HG02623 (cell line): Measurements from ENCODE around the gene IL2RA.
"Not testable (repeated sequence)": the region's sequence is repeated elsewhere in the genome, so short reads cannot be mapped to it uniquely, and the experiment has no call there.

Experiments used
- ATAC-seq: cut with Tn5 transposase; IDR thresholded peaks from one replicate; pipeline ENCODE4 v1.9.1; 2021; ENCODE audit warnings: moderate library complexity; ENCODE audit not compliant: unreplicated experiment

The IL2RA gene

DNA sequence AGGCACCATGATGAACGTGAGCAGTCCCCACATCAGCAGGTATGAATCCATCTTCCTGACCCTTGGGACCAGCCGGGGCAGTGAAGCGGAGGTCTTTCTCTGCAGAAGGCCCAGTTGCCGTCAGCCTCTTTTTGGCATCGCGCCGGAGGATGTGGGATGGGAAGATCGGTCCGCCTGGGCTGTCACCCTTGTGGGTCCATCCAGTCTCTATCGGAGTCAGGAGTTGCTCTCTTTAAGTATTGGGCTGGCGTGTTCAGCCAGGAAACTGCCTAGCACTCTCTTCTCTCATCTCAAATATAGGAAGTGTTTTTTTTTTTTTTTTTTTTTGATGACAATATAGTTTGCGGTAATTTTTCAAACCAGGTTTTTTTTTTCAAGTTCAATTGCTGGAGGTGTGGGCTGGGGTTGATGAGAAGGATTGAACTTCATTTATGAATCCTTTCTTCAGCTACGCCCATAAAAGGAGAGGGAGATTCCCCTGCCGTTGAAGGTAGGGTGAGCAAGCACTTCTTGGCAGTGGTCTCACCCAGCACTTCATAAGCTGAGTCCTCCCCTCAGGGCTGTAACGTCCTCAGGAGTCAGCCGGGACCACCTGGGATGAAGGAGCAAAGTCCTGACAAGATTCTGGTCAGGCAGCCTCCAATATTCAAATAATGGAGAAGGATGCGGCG lies at the start of gene IL2RA:
IL2RA (minus strand) TSS at position 267 of the 671 bp plus-strand sequence; CDS start at position 51, 216 bp downstream.
- no peak for ATAC-seq

DNA sequence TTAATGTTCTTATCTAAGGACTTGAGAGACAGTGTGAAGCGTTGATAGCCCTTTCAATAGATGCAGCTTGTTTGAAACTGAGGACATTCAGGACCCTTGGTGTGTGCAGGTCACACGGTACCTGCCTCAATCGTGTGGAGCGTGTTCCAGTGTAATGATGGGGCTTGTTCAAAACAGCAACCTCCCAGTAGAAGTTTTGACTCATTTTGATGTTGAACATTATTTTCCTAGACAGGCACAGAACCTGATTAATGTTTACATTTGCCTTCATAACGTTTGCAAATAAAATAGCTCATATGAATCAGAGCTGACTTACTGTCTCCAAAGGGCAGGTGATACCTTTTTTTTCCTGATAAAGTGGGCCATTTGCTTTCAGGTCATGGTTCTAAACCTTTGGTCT lies 48.0 kb upstream of the IL2RA start:
- no peak for ATAC-seq

GRCh38 chr10:6109444-6109775 lies 47.2 kb upstream of the IL2RA start:
- no peak for ATAC-seq

GRCh38 chr10:6108631-6109443 lies 46.7 kb upstream of the IL2RA start:
- no peak for ATAC-seq

DNA sequence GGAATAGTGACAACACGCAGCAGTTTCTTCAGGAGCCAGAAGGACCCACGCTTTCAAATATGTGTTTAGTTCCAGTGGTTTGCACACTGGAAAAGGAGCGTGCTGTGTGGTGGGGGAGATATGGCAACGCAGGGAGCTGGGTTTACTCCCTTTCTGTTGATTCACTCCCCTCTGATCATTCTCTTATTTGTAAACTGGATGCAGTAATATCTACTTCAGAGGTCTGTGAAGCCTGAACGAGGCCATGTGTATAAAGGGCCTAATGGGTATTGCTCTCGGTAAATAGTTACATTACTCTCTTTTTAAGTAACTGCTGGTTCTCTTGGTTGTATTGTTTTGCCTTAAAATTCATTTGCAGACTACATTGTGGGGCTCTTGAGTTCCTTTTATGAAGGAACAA lies 45.9 kb upstream of the IL2RA start:
- no peak for ATAC-seq

DNA sequence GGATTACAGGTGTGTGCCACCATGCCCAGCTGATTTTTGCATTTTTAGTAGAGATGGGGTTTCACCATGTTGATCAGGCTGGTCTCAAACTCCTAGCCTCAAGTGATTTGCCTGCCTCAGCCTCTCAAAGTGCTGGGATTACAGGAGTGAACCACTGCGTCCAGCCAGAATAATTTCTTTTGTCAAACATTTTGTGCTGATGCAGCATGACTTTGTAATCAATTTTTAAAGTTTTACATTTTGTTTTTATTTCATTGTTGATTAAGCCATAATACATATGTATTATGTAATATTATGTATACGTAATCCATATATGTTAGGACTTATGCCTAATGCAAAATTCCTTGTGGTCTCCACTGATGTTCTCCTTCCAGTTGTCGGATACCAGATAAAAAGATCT lies 45.4 kb upstream of the IL2RA start:
- ATAC-seq, result not testable (repeated sequence)

DNA sequence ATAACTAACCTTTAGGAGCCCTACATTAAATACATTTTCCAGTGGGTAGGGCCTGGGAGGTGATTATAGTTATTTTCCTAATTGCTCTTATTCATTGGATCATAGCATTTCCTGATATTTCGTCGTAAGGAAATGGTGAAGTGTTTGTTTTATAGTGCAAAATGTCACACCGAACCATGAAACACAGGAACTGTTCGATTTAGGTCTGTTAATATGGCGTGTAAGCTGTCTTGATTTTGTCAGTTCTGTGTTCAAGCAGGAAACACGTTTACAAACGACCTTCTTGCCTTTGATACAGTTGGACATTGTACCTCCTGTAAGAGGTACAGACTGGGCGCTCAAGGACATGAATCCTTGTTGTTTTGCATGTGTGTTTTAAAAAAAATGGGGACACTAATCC lies 41.4 kb upstream of the IL2RA start:
- no peak for ATAC-seq

- ATAC-seq, result no peak
These were observed 40.0 kb upstream of the IL2RA start for GRCh38 chr10:6102128-6102527.

DNA sequence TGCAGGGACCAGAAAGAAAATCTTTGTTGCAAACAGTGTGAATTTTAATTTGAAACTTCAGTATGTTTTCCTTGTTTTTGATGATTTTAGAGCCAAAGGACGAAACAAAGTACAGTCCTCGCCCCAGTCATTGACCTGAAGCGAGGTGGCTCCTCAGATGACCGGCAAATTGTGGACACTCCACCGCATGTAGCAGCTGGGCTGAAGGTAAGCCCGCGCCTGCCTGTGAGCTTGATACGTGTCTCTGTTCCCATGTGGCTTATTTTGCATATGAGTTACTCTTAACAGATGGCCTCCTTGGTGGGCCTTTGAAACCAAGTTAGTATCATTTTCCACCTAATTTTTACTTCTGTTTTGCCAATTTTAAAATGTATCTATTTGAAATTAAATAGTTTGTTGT lies 39.0 kb upstream of the IL2RA start:
- ATAC-seq, result peak; percentile 79

DNA sequence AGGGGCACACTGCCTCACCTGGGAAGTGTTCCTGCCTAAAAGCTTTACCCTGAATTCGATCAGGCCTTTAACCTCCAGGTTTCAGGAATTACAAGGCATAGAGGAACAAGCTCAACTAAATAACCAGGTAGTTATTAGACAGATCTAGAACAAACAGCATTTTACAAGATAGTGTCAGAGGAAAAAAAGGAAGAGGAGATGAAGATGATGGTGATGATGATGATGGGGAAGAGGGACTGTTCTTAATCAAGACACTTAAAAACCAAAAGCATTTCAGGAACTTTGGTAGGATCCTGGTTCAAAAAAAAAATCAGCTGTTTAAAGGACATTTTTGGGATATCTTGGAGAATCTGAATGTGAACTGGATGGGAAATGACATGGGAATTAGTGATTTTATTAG lies 38.2 kb upstream of the IL2RA start:
- ATAC-seq, result no peak

- ATAC-seq, result no peak
These were observed 36.0 kb upstream of the IL2RA start for GRCh38 chr10:6098156-6098555.

GRCh38 chr10:6097063-6097462 lies 34.9 kb upstream of the IL2RA start:
- ATAC-seq, result no peak

- no peak for ATAC-seq
These were observed 33.8 kb upstream of the IL2RA start for GRCh38 chr10:6095810-6096570.

DNA sequence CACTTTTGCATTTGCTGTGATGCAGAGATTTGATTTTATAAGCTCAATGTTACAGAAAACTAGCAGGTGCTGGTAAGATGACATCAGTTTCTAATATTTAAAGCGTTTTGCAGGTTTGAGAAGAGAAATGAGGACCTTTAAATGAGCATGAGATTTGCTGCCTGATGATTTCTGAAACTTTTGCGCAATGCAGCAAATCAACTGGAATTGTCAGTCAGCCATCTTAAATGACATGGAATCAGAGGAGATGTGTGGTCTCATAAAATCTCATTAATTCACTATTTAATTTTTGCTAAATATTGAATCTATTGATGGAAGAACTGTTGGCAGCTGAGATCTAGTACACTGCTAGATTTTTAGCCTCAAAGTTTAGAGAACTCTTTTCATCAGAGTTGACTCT lies 30.6 kb upstream of the IL2RA start:
- ATAC-seq, result no peak

GRCh38 chr10:6091630-6092029 lies 29.5 kb upstream of the IL2RA start:
- ATAC-seq, result no peak

DNA sequence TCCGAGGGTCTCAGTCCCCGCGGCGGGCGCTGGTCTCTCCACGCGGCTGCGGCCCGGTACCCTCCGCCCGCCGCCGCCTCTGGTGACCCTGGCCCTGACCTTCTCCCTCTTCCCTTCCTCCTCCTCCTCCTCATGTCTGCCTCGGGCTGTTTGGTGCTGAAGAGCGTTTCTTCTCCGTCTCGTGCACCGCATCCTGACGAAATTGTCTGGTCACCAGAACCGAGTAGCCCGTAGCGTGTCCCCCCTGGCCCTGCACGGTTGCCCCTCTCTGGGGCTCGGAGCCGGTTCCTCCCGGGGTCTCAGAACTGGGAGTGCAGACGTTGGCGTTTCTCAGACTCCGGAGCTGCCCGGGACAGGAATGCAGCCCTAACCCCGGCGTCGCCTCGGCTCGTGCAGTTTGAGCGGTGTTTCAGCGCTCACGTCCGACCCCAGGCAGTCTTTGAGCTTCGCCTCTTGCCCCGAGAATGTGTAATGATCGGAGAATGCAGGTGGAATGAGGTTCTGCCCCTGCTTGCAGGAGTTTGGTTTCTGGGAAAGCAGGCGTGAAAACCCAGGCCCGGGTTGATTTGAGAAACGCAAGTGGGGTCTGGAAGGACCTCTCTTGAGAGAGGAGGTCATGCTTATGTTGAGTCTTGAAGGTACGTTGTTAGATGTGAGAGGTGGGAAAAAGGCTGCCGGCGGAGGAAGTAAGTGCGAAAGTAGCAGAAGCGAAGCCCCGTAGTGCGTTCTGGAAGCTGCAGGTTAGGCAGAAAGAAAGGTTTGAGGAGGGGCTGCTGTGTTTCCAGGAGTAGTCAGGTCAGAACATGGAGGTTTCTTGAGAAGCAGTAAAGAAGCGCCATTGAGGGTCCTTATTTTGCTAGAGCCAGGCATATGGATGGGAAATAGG lies 27.4 kb upstream of the IL2RA start:
- ATAC-seq, result no peak

- ATAC-seq, result peak; percentile 77
These were observed 26.7 kb upstream of the IL2RA start, which contains the start of gene RBM17 for GRCh38 chr10:6088721-6089333. Gene RBM17, plus strand, starts transcription at chr10:6089034. Its CDS starts 8,032 bp downstream, at chr10:6097066.

DNA sequence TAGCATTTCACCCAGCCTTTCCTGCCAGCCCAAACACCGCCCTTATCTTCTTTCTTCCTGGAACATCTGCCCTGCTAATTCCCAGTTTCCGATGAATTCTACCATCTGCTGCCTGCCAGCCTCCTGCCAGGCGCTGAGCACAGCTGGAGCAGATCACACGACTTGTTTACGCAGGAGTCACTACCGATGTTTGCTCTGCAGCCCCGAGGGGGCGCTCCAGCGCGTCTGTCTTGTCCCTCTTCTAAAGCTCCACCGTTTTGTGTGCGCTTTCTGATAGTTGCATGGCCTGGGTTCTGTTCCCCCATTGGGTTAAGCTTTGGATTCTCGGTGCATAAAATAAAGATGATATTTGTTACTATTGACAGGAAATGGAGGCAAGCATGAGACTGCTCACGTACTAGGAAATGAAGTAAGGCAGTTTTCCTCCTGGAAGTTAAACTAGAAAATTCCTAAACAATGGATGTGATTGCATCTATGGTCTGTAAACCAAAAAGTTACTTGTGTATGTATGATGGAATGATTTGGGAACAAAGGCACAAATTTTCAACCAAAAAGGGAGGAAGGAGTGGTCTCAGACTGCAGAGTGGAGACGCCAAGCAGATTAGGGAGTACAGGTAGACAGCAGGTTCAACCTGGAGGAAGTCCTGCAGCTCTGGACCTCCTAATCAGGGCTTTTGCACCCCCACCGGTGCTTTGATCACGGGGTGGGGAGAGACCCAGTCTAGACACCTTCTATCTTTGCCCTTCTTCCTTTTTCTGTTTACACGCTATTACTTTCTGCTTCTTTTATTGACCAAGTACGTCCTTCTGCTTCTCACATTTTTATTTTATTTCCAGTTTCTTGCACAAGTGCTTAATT lies 24.4 kb upstream of the IL2RA start:
- peak; percentile 47 for ATAC-seq
